HepG2 (cell line): ENCODE measurements around the gene DOK4. TPM values are rescaled to one million over a fixed set of nuclear protein-coding genes. Genes with fewer than 3 reads are reported as not detected.

Source experiments
- CBFB ChIP-seq: sonication (generic); formaldehyde crosslinking; IDR thresholded peaks from 2 replicates; pipeline ENCODE4 v1.4.0; 2020; ENCODE audit warnings: missing genetic modification reagents
- CCDC6 ChIP-seq: sonication (generic); formaldehyde crosslinking; IDR thresholded peaks from 2 replicates; pipeline ENCODE4 v1.8.1; 2022; ENCODE audit warnings: mild to moderate bottlenecking, missing genetic modification reagents, moderate library complexity
- GPBP1L1 ChIP-seq: sonication (generic); formaldehyde crosslinking; IDR thresholded peaks from 2 replicates; pipeline ENCODE4 v1.5.0; 2020; ENCODE audit warnings: mild to moderate bottlenecking, missing genetic modification reagents
- HNF4A ChIP-seq: sonication (generic); formaldehyde crosslinking; IDR thresholded peaks from 2 replicates; pipeline ENCODE4 v1.4.0; 2020; ENCODE audit warnings: missing genetic modification reagents
- JDP2 ChIP-seq: sonication (generic); formaldehyde crosslinking; IDR thresholded peaks from 2 replicates; pipeline ENCODE4 v1.8.1; 2022; ENCODE audit warnings: missing genetic modification reagents, borderline replicate concordance
- MYNN ChIP-seq: sonication (generic); formaldehyde crosslinking; IDR thresholded peaks from 2 replicates; pipeline ENCODE4 v1.4.0; 2020; ENCODE audit warnings: mild to moderate bottlenecking, low read depth, missing genetic modification reagents
- NFKB2 ChIP-seq: sonication (generic); formaldehyde crosslinking; IDR thresholded peaks from 2 replicates; pipeline ENCODE4 v1.4.0; 2020; ENCODE audit warnings: missing genetic modification reagents, borderline replicate concordance
- PATZ1 ChIP-seq: sonication (generic); formaldehyde crosslinking; IDR thresholded peaks from 2 replicates; pipeline ENCODE4 v1.4.0; 2020; ENCODE audit warnings: missing genetic modification reagents
- POGK ChIP-seq: sonication (generic); formaldehyde crosslinking; conservative IDR thresholded peaks from 2 replicates; pipeline ENCODE4 v1.8.0; 2022; ENCODE audit warnings: mild to moderate bottlenecking, moderate library complexity, missing genetic modification reagents
- SALL2 ChIP-seq: sonication (generic); formaldehyde crosslinking; IDR thresholded peaks from 2 replicates; pipeline ENCODE4 v1.8.1; 2023; ENCODE audit warnings: mild to moderate bottlenecking, missing genetic modification reagents, inconsistent platforms
- ZNF282 ChIP-seq: fragments of 450-650 bp; IDR thresholded peaks from 2 replicates; pipeline ENCODE4 v1.6.1; 2018; ENCODE audit not compliant: partially characterized antibody
- ZNF431 ChIP-seq: sonication (generic); formaldehyde crosslinking; IDR thresholded peaks from 2 replicates; pipeline ENCODE4 v1.9.0; 2022; ENCODE audit warnings: missing genetic modification reagents, low read depth, mild to moderate bottlenecking, borderline replicate concordance
- ZNF552 ChIP-seq: sonication (generic); formaldehyde crosslinking; IDR thresholded peaks from 2 replicates; pipeline ENCODE4 v1.9.0; 2022; ENCODE audit warnings: missing genetic modification reagents, mild to moderate bottlenecking, borderline replicate concordance
- polyA plus RNA-seq, 8 experiments: library from polyadenylated mRNA; depleted of rRNA in 3 of 8; stranded (reverse) in 7 of 8; unstranded in 1 of 8; fragments of >200 nt; fragmentation: Illumina TruSeq in 4 of 8; extraction: Trizol in 4 of 8; gene quantifications; 2 replicates each; pipeline versions ENCODE4 v1.2.1 to v1.2.3, GENCODE V29; 2011 to 2016; ENCODE audit warnings: low read depth in 4 of 8, missing spikeins in 1 of 8, mixed read lengths in 1 of 8; ENCODE audit not compliant: insufficient read depth in 1 of 8
- total RNA-seq, 5 experiments: library from RNA; depleted of rRNA; stranded (reverse); fragments of >200 nt; fragmentation: Illumina TruSeq; extraction: Trizol; gene quantifications; 2 replicates each; pipeline ENCODE4 v1.2.3, GENCODE V29; 2016; ENCODE audit warnings: low read depth in 1 of 5
- TF ChIP-seq, protein P1 (sequence below): sonication (generic); formaldehyde crosslinking; IDR thresholded peaks from 2 replicates; pipeline ENCODE4 v1.8.0; 2022; ENCODE audit warnings: missing genetic modification reagents, mild to moderate bottlenecking, borderline replicate concordance
- TF ChIP-seq, protein P2 (sequence below): sonication (generic); formaldehyde crosslinking; IDR thresholded peaks from 2 replicates; pipeline ENCODE4 v1.8.0; 2022; ENCODE audit warnings: low read depth, missing genetic modification reagents
- TF ChIP-seq, protein P3 (sequence below): sonication (generic); formaldehyde crosslinking; IDR thresholded peaks from 2 replicates; pipeline ENCODE4 v1.8.1; 2023; ENCODE audit warnings: mild to moderate bottlenecking, missing genetic modification reagents
- TF ChIP-seq, protein P4 (sequence below): sonication (generic); formaldehyde crosslinking; IDR thresholded peaks from 2 replicates; pipeline ENCODE4 v1.5.1; 2020; ENCODE audit warnings: mild to moderate bottlenecking, missing genetic modification reagents, moderate library complexity

DOK4 gene
- total and polyA plus RNA-seq, 2 of the 13 experiments (the other 11 are each of a cell fraction or from before 2014, with no cell fraction given), result 52.7 to 70.0 TPM

GRCh38 chr16:57527027-57527426 lies 40.7 kb upstream of the DOK4 start (continued):
- TF ChIP-seq, protein P1, sequence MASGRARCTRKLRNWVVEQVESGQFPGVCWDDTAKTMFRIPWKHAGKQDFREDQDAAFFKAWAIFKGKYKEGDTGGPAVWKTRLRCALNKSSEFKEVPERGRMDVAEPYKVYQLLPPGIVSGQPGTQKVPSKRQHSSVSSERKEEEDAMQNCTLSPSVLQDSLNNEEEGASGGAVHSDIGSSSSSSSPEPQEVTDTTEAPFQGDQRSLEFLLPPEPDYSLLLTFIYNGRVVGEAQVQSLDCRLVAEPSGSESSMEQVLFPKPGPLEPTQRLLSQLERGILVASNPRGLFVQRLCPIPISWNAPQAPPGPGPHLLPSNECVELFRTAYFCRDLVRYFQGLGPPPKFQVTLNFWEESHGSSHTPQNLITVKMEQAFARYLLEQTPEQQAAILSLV, result no peak
- no peak for TF ChIP-seq CCDC6 (CRISPR knock-in tag)
- no peak for TF ChIP-seq MYNN (CRISPR knock-in tag)
- TF ChIP-seq, protein P2, sequence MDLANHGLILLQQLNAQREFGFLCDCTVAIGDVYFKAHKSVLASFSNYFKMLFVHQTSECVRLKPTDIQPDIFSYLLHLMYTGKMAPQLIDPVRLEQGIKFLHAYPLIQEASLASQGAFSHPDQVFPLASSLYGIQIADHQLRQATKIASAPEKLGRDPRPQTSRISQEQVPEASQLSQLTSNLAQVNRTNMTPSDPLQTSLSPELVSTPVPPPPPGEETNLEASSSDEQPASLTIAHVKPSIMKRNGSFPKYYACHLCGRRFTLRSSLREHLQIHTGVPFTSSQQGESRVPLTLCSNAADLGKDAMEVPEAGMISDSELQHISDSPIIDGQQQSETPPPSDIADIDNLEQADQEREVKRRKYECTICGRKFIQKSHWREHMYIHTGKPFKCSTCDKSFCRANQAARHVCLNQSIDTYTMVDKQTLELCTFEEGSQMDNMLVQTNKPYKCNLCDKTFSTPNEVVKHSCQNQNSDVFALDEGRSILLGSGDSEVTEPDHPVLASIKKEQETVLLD, result no peak
- TF ChIP-seq JDP2 (CRISPR knock-in tag), result no peak
- TF ChIP-seq ZNF282, result no peak
- no peak for TF ChIP-seq NFKB2 (CRISPR knock-in tag)
- peak; percentile 45; the same call in 1 of the 2 replicates for TF ChIP-seq PATZ1
- TF ChIP-seq, protein P3, sequence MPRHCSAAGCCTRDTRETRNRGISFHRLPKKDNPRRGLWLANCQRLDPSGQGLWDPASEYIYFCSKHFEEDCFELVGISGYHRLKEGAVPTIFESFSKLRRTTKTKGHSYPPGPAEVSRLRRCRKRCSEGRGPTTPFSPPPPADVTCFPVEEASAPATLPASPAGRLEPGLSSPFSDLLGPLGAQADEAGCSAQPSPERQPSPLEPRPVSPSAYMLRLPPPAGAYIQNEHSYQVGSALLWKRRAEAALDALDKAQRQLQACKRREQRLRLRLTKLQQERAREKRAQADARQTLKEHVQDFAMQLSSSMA (CRISPR knock-in tag), result peak; percentile 39; the same call in 1 of the 2 replicates
- TF ChIP-seq, protein P4, sequence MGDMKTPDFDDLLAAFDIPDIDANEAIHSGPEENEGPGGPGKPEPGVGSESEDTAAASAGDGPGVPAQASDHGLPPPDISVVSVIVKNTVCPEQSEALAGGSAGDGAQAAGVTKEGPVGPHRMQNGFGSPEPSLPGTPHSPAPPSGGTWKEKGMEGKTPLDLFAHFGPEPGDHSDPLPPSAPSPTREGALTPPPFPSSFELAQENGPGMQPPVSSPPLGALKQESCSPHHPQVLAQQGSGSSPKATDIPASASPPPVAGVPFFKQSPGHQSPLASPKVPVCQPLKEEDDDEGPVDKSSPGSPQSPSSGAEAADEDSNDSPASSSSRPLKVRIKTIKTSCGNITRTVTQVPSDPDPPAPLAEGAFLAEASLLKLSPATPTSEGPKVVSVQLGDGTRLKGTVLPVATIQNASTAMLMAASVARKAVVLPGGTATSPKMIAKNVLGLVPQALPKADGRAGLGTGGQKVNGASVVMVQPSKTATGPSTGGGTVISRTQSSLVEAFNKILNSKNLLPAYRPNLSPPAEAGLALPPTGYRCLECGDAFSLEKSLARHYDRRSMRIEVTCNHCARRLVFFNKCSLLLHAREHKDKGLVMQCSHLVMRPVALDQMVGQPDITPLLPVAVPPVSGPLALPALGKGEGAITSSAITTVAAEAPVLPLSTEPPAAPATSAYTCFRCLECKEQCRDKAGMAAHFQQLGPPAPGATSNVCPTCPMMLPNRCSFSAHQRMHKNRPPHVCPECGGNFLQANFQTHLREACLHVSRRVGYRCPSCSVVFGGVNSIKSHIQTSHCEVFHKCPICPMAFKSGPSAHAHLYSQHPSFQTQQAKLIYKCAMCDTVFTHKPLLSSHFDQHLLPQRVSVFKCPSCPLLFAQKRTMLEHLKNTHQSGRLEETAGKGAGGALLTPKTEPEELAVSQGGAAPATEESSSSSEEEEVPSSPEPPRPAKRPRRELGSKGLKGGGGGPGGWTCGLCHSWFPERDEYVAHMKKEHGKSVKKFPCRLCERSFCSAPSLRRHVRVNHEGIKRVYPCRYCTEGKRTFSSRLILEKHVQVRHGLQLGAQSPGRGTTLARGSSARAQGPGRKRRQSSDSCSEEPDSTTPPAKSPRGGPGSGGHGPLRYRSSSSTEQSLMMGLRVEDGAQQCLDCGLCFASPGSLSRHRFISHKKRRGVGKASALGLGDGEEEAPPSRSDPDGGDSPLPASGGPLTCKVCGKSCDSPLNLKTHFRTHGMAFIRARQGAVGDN (CRISPR knock-in tag), result peak; percentile 31; the same call in 1 of the 2 replicates
- no peak for TF ChIP-seq ZNF431 (CRISPR knock-in tag)
- no peak for TF ChIP-seq CBFB (CRISPR knock-in tag)
- TF ChIP-seq SALL2 (CRISPR knock-in tag), result no peak
- no peak for TF ChIP-seq POGK (CRISPR knock-in tag)
- no peak for TF ChIP-seq ZNF552 (CRISPR knock-in tag)
- TF ChIP-seq HNF4A (CRISPR knock-in tag), result peak; percentile 45
- no peak for TF ChIP-seq GPBP1L1 (CRISPR knock-in tag)
